HepG2 (cell line): ENCODE measurements around the gene FCER1G. TPM values are rescaled to one million over a fixed set of nuclear protein-coding genes. Genes with fewer than 3 reads are reported as not detected.

Experiments used
- ETV5 ChIP-seq: IDR thresholded peaks from 2 replicates; pipeline ENCODE4 v1.6.1; 2018; ENCODE audit warnings: missing biosample characterization, missing genetic modification reagents, inconsistent platforms, borderline replicate concordance
- GATAD2A ChIP-seq: IDR thresholded peaks from 2 replicates; pipeline ENCODE4 v1.6.1; 2016
- KDM2A ChIP-seq: sonication (generic); formaldehyde crosslinking; IDR thresholded peaks from 2 replicates; pipeline ENCODE4 v1.4.0; 2020; ENCODE audit warnings: low read depth, missing genetic modification reagents, borderline replicate concordance
- MAFG ChIP-seq: sonication (generic); formaldehyde crosslinking; IDR thresholded peaks from 2 replicates; pipeline ENCODE4 v1.5.1; 2020; ENCODE audit warnings: mild to moderate bottlenecking, missing genetic modification reagents
- PAF1 ChIP-seq: IDR thresholded peaks from 2 replicates; pipeline ENCODE4 v1.6.1; 2016; ENCODE audit warnings: missing genetic modification reagents, missing compliant biosample characterization
- TAF1 ChIP-seq: sonication (generic); formaldehyde crosslinking; IDR thresholded peaks from 2 replicates; pipeline ENCODE4 v1.4.0; 2020; ENCODE audit warnings: missing genetic modification reagents
- TARDBP ChIP-seq: sonication (generic); formaldehyde crosslinking; IDR thresholded peaks from 2 replicates; pipeline ENCODE4 v1.8.0; 2022; ENCODE audit warnings: mild to moderate bottlenecking, missing genetic modification reagents
- ZBTB20 ChIP-seq: sonication (generic); formaldehyde crosslinking; IDR thresholded peaks from 2 replicates; pipeline ENCODE4 v1.8.1; 2023; ENCODE audit warnings: missing genetic modification reagents, low read depth, mild to moderate bottlenecking, borderline replicate concordance
- ZNF235 ChIP-seq: sonication (generic); formaldehyde crosslinking; IDR thresholded peaks from 2 replicates; pipeline ENCODE4 v1.8.1; 2023; ENCODE audit warnings: mild to moderate bottlenecking, missing genetic modification reagents, borderline replicate concordance
- ZNF451 ChIP-seq: sonication (generic); formaldehyde crosslinking; IDR thresholded peaks from 2 replicates; pipeline ENCODE4 v1.5.0; 2020; ENCODE audit warnings: mild to moderate bottlenecking, missing genetic modification reagents
- ZNF788 ChIP-seq: sonication (generic); formaldehyde crosslinking; IDR thresholded peaks from 2 replicates; pipeline ENCODE4 v1.5.0; 2020; ENCODE audit warnings: mild to moderate bottlenecking, missing genetic modification reagents, borderline replicate concordance
- polyA plus RNA-seq, 8 experiments: library from polyadenylated mRNA; depleted of rRNA in 3 of 8; stranded (reverse) in 7 of 8; unstranded in 1 of 8; fragments of >200 nt; fragmentation: Illumina TruSeq in 4 of 8; extraction: Trizol in 4 of 8; gene quantifications; 2 replicates each; pipeline versions ENCODE4 v1.2.1 to v1.2.3, GENCODE V29; 2011 to 2016; ENCODE audit warnings: low read depth in 4 of 8, missing spikeins in 1 of 8, mixed read lengths in 1 of 8; ENCODE audit not compliant: insufficient read depth in 1 of 8
- total RNA-seq, 5 experiments: library from RNA; depleted of rRNA; stranded (reverse); fragments of >200 nt; fragmentation: Illumina TruSeq; extraction: Trizol; gene quantifications; 2 replicates each; pipeline ENCODE4 v1.2.3, GENCODE V29; 2016; ENCODE audit warnings: low read depth in 1 of 5
- TF ChIP-seq, protein P1 (sequence below): sonication (generic); formaldehyde crosslinking; IDR thresholded peaks from 2 replicates; pipeline ENCODE4 v1.5.1; 2020; ENCODE audit warnings: missing genetic modification reagents, mild to moderate bottlenecking, borderline replicate concordance
- TF ChIP-seq, protein P2 (sequence below): sonication (generic); formaldehyde crosslinking; IDR thresholded peaks from 2 replicates; pipeline ENCODE4 v1.4.0; 2020; ENCODE audit warnings: missing genetic modification reagents, borderline replicate concordance
- TF ChIP-seq, protein P3 (sequence below): sonication (generic); formaldehyde crosslinking; IDR thresholded peaks from 2 replicates; pipeline ENCODE4 v1.8.1; 2023; ENCODE audit warnings: mild to moderate bottlenecking, missing genetic modification reagents
- TF ChIP-seq, protein P4 (sequence below): sonication (generic); formaldehyde crosslinking; IDR thresholded peaks from 2 replicates; pipeline ENCODE4 v1.5.0; 2020; ENCODE audit warnings: mild to moderate bottlenecking, missing genetic modification reagents, borderline replicate concordance
- TF ChIP-seq, protein P5 (sequence below): sonication (generic); formaldehyde crosslinking; IDR thresholded peaks from 2 replicates; pipeline ENCODE4 v1.5.1; 2020; ENCODE audit warnings: missing genetic modification reagents, mild to moderate bottlenecking, borderline replicate concordance

The FCER1G gene
- total and polyA plus RNA-seq, 2 of the 13 experiments (the other 11 are each of a cell fraction or from before 2014, with no cell fraction given) = 1.3 to 6.4 TPM

DNA sequence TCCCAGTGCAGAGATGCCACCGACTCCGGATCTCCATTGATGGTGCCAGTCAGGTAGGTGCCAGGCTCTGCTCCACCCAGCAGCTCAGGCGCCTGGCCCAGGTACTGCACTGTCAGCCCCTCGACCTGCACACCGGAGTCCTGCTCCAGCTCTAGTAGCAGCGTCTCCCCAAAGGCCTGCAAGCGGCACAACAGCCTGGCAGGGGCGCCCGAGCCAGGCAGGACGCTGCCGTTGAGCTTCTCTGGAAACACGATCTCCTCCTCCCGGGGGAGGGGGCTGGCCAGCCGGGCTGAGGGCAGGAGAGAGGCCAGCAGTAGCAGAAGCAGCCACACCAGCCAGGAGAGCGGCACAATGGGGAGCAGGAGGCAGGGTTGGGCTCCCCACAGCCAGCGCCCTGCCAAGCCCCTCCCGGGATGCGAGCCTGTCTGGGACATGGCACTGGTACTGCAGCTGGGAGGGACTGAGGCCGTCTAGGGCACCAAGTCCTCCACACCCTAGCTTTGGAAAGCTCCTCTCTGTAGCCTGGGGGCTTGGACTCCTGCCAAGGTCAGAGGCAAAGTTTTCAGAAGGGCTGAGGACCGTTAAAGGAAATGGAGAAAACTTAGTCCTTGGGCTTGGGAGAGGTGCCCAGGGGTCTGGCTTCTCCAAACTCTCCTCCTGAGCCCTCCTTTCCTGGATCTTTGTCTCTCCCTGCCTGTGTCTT is 16.8 kb upstream of the FCER1G start (continued):
- TF ChIP-seq, protein P1, sequence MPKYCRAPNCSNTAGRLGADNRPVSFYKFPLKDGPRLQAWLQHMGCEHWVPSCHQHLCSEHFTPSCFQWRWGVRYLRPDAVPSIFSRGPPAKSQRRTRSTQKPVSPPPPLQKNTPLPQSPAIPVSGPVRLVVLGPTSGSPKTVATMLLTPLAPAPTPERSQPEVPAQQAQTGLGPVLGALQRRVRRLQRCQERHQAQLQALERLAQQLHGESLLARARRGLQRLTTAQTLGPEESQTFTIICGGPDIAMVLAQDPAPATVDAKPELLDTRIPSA = 0 out of 2 replicates have a peak, but pooled peaks have one; percentile 35
- TF ChIP-seq TARDBP (CRISPR knock-in tag) (no peak), KDM2A (CRISPR knock-in tag) (0 out of 2 replicates have a peak, but pooled peaks have one; percentile 21), ZBTB20 (CRISPR knock-in tag) (no peak), PAF1 (CRISPR knock-in tag) (no peak), ETV5 (CRISPR knock-in tag) (no peak), MAFG (CRISPR knock-in tag) (peak; percentile 50; the same call in 1 of the 2 replicates), ZNF788 (CRISPR knock-in tag) (peak; percentile 19; the same call in 1 of the 2 replicates), ZNF451 (peak; percentile 58; the same call in 1 of the 2 replicates), GATAD2A (CRISPR knock-in tag) (no peak), TAF1 (peak; percentile 34; the same call in 1 of the 2 replicates), ZNF235 (CRISPR knock-in tag) (0 out of 2 replicates have a peak, but pooled peaks have one; percentile 55)
- TF ChIP-seq, protein P2, sequence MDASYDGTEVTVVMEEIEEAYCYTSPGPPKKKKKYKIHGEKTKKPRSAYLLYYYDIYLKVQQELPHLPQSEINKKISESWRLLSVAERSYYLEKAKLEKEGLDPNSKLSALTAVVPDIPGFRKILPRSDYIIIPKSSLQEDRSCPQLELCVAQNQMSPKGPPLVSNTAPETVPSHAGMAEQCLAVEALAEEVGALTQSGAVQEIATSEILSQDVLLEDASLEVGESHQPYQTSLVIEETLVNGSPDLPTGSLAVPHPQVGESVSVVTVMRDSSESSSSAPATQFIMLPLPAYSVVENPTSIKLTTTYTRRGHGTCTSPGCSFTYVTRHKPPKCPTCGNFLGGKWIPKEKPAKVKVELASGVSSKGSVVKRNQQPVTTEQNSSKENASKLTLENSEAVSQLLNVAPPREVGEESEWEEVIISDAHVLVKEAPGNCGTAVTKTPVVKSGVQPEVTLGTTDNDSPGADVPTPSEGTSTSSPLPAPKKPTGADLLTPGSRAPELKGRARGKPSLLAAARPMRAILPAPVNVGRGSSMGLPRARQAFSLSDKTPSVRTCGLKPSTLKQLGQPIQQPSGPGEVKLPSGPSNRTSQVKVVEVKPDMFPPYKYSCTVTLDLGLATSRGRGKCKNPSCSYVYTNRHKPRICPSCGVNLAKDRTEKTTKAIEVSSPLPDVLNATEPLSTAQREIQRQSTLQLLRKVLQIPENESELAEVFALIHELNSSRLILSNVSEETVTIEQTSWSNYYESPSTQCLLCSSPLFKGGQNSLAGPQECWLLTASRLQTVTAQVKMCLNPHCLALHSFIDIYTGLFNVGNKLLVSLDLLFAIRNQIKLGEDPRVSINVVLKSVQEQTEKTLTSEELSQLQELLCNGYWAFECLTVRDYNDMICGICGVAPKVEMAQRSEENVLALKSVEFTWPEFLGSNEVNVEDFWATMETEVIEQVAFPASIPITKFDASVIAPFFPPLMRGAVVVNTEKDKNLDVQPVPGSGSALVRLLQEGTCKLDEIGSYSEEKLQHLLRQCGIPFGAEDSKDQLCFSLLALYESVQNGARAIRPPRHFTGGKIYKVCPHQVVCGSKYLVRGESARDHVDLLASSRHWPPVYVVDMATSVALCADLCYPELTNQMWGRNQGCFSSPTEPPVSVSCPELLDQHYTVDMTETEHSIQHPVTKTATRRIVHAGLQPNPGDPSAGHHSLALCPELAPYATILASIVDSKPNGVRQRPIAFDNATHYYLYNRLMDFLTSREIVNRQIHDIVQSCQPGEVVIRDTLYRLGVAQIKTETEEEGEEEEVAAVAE (CRISPR knock-in tag) = no peak
- TF ChIP-seq, protein P3, sequence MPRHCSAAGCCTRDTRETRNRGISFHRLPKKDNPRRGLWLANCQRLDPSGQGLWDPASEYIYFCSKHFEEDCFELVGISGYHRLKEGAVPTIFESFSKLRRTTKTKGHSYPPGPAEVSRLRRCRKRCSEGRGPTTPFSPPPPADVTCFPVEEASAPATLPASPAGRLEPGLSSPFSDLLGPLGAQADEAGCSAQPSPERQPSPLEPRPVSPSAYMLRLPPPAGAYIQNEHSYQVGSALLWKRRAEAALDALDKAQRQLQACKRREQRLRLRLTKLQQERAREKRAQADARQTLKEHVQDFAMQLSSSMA = peak; percentile 31; the same call in 1 of the 2 replicates
- TF ChIP-seq, protein P4, sequence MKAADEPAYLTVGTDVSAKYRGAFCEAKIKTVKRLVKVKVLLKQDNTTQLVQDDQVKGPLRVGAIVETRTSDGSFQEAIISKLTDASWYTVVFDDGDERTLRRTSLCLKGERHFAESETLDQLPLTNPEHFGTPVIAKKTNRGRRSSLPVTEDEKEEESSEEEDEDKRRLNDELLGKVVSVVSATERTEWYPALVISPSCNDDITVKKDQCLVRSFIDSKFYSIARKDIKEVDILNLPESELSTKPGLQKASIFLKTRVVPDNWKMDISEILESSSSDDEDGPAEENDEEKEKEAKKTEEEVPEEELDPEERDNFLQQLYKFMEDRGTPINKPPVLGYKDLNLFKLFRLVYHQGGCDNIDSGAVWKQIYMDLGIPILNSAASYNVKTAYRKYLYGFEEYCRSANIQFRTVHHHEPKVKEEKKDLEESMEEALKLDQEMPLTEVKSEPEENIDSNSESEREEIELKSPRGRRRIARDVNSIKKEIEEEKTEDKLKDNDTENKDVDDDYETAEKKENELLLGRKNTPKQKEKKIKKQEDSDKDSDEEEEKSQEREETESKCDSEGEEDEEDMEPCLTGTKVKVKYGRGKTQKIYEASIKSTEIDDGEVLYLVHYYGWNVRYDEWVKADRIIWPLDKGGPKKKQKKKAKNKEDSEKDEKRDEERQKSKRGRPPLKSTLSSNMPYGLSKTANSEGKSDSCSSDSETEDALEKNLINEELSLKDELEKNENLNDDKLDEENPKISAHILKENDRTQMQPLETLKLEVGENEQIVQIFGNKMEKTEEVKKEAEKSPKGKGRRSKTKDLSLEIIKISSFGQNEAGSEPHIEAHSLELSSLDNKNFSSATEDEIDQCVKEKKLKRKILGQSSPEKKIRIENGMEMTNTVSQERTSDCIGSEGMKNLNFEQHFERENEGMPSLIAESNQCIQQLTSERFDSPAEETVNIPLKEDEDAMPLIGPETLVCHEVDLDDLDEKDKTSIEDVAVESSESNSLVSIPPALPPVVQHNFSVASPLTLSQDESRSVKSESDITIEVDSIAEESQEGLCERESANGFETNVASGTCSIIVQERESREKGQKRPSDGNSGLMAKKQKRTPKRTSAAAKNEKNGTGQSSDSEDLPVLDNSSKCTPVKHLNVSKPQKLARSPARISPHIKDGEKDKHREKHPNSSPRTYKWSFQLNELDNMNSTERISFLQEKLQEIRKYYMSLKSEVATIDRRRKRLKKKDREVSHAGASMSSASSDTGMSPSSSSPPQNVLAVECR (CRISPR knock-in tag) = peak; percentile 32; the same call in 1 of the 2 replicates
- TF ChIP-seq, protein P5, sequence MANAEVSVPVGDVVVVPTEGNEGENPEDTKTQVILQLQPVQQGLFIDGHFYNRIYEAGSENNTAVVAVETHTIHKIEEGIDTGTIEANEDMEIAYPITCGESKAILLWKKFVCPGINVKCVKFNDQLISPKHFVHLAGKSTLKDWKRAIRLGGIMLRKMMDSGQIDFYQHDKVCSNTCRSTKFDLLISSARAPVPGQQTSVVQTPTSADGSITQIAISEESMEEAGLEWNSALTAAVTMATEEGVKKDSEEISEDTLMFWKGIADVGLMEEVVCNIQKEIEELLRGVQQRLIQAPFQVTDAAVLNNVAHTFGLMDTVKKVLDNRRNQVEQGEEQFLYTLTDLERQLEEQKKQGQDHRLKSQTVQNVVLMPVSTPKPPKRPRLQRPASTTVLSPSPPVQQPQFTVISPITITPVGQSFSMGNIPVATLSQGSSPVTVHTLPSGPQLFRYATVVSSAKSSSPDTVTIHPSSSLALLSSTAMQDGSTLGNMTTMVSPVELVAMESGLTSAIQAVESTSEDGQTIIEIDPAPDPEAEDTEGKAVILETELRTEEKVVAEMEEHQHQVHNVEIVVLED = peak; percentile 39; the same call in 1 of the 2 replicates
